CD4-positive, alpha-beta T cell treated with Interleukin-6 at 100 ng/mL for 8 hours (primary cell): ENCODE data around the gene BABAM2.
A peak's percentile ranks its signal among the peaks of the same experiment; 100 is the strongest.
"Not testable (repeated sequence)": the region's sequence is repeated elsewhere in the genome, so short reads cannot be mapped to it uniquely, and the experiment has no call there.

Experiments used
- DNase-seq: peaks from one replicate; pipeline ENCODE4 v3.0.0-alpha.2; 2020; ENCODE audit warnings: mixed read lengths, low spot score

The BABAM2 gene

DNA sequence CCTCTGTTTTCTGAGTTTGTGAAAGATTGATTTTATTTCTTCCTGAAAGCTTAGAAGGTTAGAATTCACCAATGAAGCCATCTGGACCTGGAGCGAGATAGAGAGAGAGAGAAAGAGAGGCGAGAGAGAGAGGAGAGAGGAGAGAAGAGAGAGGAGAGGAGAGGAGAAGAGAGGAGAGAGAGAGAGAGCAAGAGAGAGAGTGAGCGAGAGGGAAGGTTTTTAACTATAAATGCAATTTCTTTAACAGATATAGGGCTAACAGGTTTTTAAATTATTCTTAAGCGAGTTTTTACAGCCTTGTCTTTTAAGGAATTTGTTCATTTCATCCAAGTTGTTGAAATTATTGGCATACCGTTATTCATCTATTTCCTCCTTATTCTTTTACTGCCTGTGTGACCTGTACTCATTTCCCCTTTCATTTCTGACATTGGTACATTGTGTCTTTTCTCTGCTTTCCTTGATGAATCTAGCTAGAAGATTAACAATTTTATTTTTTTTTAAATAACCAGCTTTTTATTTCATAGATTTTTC lies 56.1 kb downstream of the BABAM2 start:
- DNase-seq, result no peak

DNA sequence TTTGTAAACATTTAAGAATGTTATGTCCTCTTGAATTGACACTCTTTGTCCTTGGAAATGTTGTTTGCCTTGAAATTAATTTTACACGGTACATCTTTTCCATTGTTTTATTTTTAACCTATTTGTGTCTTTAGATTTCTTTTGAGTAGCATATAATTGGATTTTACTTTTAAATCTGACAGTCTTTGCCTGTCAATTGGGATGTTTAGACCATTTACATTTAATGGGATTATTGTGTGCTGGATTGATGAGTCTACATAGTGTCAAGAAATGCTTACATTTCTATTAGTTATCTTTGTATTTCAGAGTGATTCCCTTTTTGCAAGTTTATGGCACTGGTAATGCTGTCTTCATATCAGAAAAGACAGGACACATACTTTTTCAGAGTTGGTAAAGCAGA lies 61.5 kb downstream of the BABAM2 start:
- no peak for DNase-seq

DNA sequence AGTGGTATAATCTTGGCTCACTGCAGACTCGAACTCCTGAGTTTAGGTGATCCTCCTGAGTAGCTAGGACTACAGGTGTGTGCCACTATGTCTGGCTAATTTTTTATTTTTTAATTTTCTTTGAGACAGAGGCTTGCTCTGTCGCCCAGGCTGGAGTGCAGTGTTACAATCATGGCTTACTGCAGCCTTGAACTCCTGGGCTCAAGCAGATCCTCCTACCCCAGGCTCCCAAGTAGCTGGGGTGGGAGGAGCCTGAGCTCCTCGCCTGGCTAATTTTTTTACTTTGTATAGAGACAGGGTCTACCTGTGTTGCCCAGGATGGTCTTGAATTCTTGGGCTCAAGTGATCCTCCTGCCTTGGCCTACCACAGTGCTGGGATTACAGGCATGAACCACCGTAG lies 62.5 kb downstream of the BABAM2 start:
- no peak for DNase-seq

DNA sequence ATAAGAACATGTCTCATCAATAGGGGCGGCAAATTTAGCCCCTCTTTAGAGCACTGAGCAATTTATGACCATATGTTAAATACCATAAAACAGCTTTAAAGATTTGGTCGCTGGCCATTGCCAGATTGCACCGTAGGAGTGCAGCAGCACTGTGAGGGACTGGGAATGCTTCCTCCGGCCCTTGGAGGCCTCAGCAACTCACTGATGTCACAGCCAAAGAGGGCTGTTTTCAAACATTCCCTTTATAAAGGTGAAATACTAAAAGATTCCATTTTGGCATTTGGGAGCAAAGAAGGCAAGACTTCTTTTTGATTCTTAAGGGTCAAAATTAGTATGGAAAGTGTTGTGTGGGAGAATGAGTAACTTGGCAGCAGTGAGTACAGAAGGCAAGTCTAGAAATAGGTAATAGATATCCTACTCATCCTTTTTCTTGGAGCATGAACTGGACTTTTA lies 63.7 kb downstream of the BABAM2 start:
- DNase-seq, result no peak

DNA sequence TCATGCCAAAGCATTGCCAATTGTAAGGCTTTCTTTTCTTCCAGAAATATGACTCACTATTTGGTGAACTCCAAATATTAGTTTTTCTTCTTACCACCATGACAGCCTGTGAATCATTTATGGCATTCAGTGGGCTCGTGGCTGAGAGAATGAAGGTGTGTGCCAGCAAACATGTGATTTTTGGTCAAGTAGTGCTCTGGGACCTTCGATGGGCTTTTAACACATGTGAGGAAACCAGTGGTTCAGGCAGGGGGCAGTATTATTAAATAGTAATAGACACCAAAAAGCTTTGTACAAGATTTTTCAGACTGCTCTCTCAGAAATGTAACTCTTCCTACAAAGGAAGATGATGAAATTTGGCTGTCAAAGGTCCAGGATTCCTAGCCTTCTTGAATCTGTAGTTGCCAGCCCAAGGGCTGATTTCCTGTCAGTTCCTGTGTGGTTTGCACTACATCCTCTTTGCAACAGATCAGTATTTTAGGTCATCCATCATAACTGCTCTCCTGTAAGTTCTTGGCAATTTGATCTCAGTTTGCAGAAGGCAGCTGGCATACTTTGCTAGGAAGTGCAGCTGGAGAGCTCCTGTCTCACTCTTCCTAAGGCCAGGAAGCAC lies 64.3 kb downstream of the BABAM2 start:
- DNase-seq, result peak; percentile 36

DNA sequence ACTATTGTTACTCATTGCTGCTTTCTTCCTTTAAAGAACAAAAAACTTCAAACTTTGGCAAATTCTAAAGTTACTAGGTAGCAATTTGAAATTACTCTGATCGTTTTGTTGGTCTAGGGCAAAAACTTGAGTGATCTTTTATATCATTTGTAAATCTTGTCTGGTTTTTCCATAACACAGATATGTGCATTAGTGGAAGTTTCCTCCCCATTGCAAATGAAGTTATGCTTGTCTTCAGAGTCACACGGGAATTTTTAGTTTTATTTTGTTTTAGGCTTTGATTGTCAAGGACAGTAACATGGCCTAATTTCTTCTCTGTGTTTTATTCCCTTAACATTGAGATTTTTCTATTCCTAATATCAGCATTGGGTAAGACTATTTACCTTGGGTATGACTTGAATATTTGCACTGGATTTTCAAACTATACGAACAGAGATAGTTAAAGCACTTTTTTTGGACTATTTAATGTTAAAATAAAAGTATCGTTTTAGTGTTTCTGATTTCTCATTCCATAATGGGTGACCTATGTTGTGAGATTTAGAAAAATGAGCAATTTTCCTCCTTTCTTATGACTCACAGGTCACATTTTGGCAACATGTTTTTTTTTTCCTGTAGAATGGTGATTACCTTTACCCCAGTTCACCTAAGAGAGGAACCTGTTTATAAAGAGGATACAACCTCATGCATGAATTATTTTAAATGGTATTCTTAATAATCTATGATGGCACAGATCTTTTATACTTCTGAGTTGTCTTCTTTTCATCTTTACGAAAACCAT lies 65.0 kb downstream of the BABAM2 start:
- DNase-seq, result no peak

DNA sequence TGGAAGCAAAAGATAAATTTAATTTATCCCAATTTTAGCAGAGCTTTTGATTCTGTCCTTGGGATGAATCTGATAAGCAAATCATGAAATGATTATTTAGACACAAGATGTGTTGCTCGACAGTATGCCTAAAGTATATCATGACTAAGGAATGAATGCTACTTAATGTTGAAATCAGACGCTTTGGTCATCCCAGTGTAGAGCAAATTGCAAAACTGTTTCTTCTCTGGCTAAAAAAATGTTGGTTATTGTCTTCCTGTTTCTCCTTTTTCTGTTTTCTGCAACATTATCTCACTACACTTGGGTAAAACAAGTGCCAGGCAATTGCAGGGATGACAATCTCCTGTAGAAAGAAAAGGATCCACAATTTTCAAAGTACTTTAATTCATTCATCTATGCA lies 66.4 kb downstream of the BABAM2 start:
- DNase-seq, result no peak

DNA sequence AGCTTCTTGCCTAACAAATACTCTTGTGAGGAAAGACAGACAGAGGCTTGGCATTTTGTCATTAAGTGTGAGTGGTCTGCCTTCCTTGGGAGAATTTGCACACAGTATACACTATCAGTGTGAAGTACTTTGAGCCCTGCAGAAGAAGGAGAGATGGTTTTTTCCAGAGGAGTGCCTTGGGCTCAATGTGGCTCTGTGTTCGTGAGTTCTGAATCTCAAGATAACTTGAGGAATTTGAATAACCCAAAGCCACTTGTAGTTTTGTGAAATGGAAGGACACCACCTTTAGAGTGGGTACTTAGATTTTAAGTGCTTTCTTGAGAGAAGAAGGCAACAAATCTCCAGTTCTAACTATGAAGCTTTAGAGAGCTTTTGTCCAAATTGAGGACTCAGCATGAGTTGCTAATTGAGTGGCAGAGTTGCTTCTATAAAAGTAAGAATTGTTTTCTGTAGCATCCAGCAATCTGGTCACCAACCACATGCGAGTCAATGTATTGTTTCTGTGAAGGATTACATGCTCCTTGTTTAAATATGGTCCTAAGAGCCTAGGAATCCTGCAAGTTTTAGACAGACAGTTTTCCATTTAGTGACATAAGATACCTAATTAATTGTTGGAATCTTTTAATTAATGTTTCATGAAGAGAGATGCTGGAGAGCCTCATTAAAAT lies 68.3 kb downstream of the BABAM2 start:
- DNase-seq, result no peak

DNA sequence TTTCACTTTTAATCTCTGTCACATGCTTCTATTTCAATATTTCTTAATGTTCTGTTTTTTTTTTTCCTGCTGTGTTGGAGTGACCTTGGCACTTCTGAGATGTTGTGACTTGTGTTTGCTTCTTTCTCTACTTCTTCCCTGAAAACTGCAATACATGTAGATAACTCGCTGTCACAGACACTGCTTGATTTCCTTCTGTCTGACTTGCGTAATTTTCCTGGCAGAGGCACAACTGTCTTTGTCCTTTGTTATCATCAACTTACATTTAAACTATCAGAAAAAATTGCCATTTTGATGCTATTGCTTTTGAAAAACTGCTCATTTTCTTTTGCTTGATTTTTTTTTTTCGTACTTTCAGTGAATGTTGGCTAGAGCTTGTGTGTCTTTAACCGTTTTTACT lies 69.0 kb downstream of the BABAM2 start:
- no peak for DNase-seq

DNA sequence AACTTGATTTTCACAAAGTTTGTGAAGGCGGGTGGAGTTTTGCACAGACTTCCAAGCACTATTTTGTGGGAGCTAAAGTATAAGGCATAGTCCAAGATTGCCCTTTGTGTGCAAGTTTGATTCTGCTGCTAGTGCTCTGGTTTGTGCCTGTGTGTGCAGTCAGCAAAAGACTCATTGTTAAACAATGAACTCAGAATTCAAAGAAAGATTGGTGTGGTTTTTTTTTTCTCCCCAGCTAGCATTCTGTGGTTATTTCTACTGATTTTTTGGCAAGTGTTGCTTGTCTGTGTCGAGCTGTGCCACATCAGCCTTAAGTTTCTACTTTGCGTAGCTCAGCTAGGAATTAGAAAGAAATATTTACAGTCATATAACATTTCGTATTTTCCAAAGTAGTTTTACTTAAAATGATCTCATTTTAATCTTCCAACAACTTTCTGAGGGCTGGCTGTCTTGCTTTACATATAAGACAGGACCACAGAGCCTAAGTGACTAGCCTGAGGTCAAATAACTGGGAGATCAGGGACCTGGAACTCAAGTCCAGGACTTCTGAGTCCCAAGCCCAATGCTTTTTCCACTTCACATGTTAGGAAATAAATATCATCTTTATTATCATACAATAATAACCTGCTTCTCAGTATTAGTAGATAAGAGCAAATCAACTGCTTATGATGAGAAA lies 69.8 kb downstream of the BABAM2 start:
- DNase-seq, result peak; percentile 8

DNA sequence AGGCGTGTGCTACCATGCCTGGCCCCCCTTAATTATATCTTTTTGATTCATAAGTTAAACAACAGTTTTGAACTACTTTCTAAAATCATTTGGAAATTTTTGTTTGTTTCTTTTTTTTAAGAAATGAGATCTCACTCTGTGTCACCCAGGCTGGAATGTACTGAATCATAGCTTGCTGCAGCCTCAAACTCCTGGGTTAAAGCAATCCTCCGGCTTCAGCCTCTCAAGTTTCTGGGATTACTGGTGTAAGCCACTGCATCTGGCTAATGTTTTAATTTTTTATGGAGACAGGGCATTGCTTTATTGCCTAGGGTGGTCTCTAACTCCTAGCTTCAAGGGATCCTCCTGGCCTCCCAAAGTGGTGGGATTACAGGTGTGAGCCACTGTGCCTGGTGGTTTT lies 71.5 kb downstream of the BABAM2 start:
- no peak for DNase-seq

DNA sequence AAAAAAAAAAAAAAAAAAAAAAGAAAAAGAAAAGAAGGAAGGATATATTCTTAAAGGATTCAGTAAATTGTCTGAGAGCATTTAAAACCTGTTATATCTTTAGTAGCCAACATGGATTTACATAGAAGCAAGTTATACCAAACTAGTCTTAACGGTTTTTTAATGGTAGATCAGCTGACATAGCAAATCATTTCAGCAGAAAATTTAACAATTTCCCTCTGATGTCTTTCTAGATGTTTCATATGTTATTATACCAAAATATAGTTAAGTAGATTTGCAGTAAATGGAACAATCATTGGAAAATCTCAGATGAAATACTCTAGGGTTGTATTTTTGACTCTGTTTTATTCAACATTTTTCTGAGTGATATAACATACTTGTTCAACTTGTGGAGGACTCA lies 72.9 kb downstream of the BABAM2 start:
- no peak for DNase-seq

DNA sequence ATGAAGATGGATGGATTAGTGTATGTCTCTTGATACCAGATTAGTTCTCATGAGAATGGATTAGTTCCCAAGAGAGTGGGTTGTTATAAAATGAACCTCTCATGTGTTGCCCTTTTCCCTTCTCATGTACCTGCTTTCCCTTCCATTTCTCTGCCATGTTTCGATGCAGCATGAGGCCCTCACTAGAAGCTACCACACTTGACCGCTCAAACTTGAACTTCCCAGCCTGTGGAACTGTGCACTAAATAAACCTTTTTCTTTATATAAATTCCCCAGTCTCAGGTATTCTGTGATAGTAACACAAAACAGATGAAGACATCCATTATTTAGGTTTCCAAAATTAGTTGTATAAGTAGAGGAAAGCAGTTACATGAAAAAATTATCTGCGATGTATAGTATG lies 73.5 kb downstream of the BABAM2 start:
- DNase-seq, result no peak

DNA sequence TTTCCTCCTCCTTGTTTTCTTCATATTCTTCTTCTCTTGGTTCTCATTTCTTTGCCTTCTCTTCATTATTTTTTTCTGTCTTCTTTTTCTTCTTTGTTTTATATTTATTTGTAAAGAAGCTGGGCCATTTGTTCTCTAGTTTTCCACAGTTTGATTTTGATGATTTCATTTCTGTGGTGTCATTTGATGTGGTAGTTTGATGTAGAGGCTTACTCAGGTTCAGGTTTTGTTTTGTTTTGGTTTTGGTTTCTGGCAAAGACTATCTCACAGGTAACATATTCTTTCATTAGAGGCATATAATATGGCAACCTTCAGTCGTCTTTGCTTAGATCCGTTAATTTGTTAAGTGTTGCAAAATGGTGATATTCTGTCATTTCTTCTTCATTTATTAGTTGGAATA lies 75.3 kb downstream of the BABAM2 start:
- peak; percentile 49 for DNase-seq

DNA sequence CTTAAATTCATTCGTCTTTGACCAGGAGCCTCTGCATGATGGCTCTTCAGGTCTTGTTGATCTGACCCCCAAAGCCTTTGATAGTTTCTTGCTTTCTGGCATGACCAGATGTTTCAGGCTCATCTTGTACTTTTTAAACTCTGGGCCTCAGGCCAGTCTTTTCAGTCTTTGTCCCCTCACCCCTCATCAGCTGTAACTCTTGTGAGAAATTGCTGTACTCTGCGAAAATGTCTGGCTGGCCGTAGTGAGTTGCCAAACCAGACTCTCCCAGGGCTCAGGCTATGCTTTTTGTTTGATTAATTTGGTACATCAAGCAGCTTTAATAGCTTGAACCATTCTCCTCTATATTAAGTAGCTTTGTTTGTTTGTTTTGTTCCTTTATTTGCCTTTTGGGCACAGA lies 75.9 kb downstream of the BABAM2 start:
- DNase-seq, result no peak

DNA sequence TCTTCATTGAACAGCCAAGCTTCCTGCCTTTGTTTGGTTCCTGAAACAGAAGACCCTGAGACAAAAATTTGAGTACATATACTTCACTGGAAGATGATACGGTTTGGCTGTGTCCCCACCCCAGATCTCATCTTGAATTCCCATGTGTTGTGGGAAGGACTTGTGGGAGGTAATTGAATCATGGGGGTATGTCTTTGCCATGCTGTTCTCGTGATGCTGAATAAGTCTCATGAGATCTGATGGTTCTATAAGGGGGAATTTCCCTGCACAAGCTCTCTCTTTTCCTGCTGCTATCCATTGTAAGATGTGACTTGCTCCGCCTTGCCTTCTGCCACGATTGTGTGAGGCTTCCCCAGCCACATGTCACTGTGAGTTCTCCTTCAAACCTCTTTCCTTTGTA lies 76.5 kb downstream of the BABAM2 start:
- DNase-seq, result no peak

DNA sequence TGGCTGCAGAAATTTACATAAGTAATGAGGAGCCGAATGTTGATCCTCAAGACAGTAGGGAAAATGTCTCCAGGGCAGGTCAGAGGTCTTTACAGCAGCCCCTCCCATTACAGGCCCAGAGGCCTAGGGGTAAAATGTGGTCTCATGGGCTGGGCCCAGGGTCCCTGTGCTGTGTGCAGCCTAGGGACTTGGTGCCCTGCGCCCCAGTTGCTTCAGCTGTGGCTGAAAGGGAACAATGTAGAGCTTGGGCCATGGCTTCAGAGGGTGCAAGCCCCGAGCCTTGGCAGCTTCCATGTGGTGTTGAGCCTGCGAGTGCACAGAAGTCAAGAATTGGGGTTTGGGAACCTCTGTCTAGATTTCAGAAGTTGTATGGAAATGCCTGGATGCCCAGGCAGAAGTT lies 77.5 kb downstream of the BABAM2 start:
- not testable (repeated sequence) for DNase-seq

DNA sequence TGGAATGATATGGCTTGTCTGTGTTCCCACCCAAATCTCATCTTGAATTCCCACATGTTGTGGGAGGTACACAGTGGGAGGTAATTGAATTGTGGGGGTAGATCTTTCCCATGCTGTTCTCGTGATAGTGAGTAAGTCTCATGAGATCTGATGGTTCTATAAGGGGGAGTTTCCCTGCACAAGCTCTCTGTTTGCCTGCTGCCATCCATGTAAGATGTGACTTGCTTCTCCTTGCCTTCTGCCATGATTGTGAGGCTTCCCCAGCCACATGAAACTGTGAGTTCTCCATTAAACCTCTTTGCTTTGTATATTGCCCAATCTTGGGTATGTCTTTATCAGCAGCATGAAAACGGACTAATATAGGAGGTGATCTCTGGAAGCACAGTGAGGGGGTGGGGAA lies 78.4 kb downstream of the BABAM2 start:
- DNase-seq, result not testable (repeated sequence)

DNA sequence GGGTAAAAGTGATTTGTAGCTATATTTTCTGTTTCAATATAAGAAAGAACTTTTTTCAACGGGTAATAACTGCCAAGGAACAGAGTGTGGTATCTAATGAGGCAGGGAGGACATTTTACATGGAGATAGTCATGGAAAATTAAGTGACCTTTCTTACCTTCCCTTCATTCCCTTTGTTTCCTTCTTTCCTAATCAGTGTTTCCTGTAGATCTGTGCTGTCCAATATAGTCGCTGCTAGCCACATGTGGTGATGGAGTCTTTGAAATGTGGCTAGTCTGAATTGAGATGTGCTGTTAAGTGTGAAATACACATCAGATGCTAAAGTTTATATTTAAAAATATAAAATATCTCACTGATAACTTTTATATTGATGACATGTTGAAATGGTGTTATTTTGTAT lies 81.8 kb downstream of the BABAM2 start:
- no peak for DNase-seq

DNA sequence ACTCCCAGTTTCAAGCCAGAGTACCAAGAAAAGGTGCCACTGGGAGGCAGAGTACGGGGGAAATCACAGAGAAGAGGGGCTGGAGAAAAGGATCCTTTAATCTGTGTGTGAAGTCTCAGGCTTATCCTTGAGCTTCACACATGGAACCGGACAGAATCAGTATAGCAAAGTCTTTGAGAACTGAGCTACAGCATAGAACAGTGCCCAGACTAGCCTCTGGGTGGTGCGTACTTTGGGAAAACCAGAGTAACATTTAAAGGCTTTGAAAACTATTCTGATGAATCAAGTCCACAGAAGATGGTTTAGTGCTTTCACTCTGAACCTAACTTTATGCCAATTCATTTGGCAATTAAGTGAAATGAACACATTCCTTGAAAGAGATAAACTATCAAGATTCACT lies 83.1 kb downstream of the BABAM2 start:
- DNase-seq, result no peak

DNA sequence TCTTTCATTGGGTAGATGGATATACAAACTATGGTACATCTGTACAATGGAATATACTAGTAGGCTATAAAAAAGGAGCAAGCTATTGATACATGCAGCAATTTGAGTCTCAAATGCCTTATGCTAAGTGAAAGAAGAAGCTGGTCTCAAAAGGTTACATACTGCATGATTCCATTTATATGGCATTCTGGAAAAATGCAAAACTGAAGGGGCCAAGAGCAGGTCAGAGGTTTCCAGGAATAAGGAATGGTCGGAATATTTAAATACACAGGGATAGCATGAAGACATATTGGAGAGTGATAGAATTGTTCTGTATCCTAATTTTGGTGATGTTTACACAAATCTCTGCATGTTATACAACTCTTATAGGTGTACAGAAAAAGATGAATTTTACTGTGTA lies 85.8 kb downstream of the BABAM2 start:
- no peak for DNase-seq

DNA sequence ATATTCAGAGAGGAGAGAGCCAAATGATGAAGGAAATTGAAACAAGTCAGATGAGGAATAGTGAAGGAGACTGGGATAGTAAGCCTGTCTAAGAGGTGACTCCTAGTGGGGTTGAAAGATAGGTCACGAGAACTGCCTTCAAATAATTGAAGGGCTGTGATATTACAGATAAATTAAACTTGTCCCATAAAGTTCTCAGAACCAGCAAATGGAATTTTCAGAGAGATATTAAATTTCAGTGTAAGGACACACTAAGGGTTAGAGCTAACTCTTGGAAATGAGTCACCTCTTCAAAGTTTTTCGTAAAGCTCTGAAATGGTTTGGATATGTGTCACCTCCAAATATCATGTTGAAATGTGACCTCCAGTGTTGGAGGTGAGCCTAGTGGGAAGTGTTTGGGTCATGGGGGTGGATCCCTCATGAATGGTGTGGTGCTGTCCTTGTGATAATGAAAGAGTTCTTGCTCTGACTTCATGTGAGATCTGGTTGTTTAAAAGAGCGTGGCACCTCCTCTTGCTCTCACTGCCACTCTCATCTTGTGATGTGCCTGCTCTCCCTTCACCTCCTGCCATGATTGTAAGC lies 87.3 kb downstream of the BABAM2 start:
- DNase-seq, result no peak
